ENCODE measurements around the gene WNT7B.

WNT7B gene

DNA sequence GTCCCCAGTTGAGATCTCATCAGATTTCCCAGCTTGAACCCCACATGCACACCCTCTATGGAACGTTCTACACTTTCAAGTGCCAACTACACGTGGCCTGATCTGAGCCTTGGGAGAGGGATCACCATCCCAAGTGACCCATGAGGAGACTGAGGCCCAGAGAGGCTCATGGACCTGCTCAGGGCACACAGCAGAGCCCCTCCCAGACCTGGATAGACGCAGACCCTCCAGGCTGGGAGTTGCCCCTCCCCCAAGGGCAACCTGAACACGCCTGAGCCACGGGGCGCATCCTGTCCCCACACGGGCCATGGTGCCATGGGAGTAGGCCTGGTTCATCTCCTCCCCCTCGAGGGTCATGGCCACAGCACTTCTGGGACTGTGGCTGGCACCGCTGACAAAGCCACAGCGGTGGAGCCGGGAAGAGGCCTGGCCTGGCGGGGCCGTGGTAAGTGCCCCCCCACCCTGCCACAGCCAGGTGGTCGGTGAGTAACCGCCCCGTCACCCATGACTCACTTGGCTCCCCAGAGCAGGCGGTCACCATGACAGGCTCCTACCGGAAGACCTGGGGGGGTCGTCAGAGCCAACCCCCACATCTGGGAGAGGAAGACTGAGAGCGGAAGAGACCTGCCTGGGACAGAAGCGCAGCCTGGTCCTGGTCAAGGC lies 8.1 kb downstream of the WNT7B start:
- no peak; the same call in 1 of the 3 replicates for ATAC-seq
- TF ChIP-seq, protein P1, sequence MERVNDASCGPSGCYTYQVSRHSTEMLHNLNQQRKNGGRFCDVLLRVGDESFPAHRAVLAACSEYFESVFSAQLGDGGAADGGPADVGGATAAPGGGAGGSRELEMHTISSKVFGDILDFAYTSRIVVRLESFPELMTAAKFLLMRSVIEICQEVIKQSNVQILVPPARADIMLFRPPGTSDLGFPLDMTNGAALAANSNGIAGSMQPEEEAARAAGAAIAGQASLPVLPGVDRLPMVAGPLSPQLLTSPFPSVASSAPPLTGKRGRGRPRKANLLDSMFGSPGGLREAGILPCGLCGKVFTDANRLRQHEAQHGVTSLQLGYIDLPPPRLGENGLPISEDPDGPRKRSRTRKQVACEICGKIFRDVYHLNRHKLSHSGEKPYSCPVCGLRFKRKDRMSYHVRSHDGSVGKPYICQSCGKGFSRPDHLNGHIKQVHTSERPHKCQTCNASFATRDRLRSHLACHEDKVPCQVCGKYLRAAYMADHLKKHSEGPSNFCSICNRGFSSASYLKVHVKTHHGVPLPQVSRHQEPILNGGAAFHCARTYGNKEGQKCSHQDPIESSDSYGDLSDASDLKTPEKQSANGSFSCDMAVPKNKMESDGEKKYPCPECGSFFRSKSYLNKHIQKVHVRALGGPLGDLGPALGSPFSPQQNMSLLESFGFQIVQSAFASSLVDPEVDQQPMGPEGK (CRISPR knock-in tag; IDR thresholded peaks at IDR 0.05; ENCODE audit: borderline replicate concordance), result peak; percentile 95; the same call in 1 of the 2 replicates
- no peak for TF ChIP-seq ESRRG (CRISPR knock-in tag; IDR thresholded peaks at IDR 0.05)

DNA sequence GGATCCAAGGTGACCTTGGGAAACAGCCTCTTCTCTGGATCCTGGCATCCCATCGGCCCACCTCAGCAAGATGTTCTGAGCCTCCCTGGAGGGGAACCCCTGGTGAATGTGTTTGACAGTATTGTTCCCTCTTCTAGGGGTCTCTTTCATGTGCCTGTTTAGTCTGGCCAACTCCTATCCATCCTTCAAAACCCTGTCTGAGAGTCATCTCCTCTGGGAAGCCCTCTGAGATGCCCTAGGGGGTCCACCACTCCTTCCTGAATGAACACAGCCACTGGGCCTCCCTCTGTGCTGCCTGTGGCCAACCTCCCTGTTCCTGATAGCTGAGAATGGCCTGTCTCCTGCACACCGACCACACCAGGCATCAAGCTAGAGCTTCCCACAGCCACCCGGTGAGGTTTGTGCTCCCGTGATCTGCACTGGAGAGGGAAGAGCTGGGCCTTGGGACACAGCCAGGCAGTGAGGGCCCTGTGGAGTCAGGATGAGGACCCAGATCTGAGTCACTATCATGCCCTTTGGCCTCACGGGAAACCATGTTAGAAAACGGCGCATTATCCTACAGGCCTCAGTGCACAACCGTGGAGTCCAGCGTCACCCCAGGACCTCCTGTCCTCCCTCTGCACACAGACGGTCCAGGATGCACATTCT lies 8.8 kb downstream of the WNT7B start:
- TF ChIP-seq ZNF8 (CRISPR knock-in tag; IDR thresholded peaks at IDR 0.05) (no peak), ZFP3 (CRISPR knock-in tag; IDR thresholded peaks at IDR 0.05) (peak; percentile 97)
- no peak for ATAC-seq

DNA sequence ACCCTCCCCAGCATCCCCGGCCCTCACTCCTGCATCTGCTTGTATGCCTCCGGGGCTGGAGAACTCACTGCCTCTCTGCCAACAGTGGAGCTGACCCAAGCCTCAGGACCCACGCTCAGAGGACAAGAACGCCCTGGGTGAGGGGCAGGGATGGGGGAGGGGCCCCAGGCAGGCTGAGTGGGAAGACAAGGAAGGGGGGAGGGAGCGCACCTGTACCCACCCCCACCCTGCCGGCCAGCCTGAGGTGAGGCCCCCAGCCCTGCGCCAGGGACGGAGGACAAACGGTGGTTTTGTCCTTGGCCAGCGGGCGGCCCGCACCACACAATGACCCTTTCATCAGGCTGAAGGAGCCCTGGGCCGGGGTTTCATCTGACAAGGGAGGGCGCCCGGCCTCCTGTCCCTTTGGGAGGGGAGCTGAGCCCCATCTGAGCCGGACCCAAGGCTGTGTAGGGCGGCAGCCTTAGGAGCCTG lies 10.0 kb downstream of the WNT7B start:
- TF ChIP-seq ZNF8 (CRISPR knock-in tag; IDR thresholded peaks at IDR 0.05) (no peak), ZNF565 (CRISPR knock-in tag; conservative IDR thresholded peaks at IDR 0.05; ENCODE audit: low read depth) (no peak), TCF4 (CRISPR knock-in tag; IDR thresholded peaks at IDR 0.05; ENCODE audit: borderline replicate concordance) (no peak), BACH2 (CRISPR knock-in tag; IDR thresholded peaks at IDR 0.05; ENCODE audit: borderline replicate concordance) (no peak), ZFP3 (CRISPR knock-in tag; IDR thresholded peaks at IDR 0.05) (no peak), RARB (CRISPR knock-in tag; IDR thresholded peaks at IDR 0.05) (no peak), ZC3H10 (CRISPR knock-in tag; IDR thresholded peaks at IDR 0.05) (no peak), PPARA (CRISPR knock-in tag; IDR thresholded peaks at IDR 0.05; ENCODE audit: borderline replicate concordance) (no peak), SNAI2 (CRISPR knock-in tag; IDR thresholded peaks at IDR 0.05) (no peak), ARNTL (CRISPR knock-in tag; IDR thresholded peaks at IDR 0.05; ENCODE audit: borderline replicate concordance, low read depth) (no peak), ZFP30 (CRISPR knock-in tag; IDR thresholded peaks at IDR 0.05) (no peak), OSR1 (CRISPR knock-in tag; IDR thresholded peaks at IDR 0.05) (no peak), ESRRG (CRISPR knock-in tag; IDR thresholded peaks at IDR 0.05) (no peak)
- TF ChIP-seq, protein P2, sequence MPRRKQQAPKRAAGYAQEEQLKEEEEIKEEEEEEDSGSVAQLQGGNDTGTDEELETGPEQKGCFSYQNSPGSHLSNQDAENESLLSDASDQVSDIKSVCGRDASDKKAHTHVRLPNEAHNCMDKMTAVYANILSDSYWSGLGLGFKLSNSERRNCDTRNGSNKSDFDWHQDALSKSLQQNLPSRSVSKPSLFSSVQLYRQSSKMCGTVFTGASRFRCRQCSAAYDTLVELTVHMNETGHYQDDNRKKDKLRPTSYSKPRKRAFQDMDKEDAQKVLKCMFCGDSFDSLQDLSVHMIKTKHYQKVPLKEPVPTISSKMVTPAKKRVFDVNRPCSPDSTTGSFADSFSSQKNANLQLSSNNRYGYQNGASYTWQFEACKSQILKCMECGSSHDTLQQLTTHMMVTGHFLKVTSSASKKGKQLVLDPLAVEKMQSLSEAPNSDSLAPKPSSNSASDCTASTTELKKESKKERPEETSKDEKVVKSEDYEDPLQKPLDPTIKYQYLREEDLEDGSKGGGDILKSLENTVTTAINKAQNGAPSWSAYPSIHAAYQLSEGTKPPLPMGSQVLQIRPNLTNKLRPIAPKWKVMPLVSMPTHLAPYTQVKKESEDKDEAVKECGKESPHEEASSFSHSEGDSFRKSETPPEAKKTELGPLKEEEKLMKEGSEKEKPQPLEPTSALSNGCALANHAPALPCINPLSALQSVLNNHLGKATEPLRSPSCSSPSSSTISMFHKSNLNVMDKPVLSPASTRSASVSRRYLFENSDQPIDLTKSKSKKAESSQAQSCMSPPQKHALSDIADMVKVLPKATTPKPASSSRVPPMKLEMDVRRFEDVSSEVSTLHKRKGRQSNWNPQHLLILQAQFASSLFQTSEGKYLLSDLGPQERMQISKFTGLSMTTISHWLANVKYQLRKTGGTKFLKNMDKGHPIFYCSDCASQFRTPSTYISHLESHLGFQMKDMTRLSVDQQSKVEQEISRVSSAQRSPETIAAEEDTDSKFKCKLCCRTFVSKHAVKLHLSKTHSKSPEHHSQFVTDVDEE (CRISPR knock-in tag; IDR thresholded peaks at IDR 0.05), result no peak
- TF ChIP-seq, protein P3, sequence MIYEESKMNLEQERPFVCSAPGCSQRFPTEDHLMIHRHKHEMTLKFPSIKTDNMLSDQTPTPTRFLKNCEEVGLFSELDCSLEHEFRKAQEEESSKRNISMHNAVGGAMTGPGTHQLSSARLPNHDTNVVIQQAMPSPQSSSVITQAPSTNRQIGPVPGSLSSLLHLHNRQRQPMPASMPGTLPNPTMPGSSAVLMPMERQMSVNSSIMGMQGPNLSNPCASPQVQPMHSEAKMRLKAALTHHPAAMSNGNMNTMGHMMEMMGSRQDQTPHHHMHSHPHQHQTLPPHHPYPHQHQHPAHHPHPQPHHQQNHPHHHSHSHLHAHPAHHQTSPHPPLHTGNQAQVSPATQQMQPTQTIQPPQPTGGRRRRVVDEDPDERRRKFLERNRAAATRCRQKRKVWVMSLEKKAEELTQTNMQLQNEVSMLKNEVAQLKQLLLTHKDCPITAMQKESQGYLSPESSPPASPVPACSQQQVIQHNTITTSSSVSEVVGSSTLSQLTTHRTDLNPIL (CRISPR knock-in tag; IDR thresholded peaks at IDR 0.05; ENCODE audit: low read depth), result no peak
- TF ChIP-seq, protein P1 (CRISPR knock-in tag; IDR thresholded peaks at IDR 0.05; ENCODE audit: borderline replicate concordance), result no peak
- TF ChIP-seq, protein P4, sequence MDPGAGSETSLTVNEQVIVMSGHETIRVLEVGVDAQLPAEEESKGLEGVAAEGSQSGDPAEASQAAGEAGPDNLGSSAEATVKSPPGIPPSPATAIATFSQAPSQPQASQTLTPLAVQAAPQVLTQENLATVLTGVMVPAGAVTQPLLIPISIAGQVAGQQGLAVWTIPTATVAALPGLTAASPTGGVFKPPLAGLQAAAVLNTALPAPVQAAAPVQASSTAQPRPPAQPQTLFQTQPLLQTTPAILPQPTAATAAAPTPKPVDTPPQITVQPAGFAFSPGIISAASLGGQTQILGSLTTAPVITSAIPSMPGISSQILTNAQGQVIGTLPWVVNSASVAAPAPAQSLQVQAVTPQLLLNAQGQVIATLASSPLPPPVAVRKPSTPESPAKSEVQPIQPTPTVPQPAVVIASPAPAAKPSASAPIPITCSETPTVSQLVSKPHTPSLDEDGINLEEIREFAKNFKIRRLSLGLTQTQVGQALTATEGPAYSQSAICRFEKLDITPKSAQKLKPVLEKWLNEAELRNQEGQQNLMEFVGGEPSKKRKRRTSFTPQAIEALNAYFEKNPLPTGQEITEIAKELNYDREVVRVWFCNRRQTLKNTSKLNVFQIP (CRISPR knock-in tag; IDR thresholded peaks at IDR 0.05; ENCODE audit: borderline replicate concordance, low read depth), result no peak
- ATAC-seq, result no peak
